Measurements from ENCODE around the gene GATAD2A.
"Not testable (repeated sequence)": the region's sequence is repeated elsewhere in the genome, so short reads cannot be mapped to it uniquely, and the experiment has no call there.

Gene GATAD2A

DNA sequence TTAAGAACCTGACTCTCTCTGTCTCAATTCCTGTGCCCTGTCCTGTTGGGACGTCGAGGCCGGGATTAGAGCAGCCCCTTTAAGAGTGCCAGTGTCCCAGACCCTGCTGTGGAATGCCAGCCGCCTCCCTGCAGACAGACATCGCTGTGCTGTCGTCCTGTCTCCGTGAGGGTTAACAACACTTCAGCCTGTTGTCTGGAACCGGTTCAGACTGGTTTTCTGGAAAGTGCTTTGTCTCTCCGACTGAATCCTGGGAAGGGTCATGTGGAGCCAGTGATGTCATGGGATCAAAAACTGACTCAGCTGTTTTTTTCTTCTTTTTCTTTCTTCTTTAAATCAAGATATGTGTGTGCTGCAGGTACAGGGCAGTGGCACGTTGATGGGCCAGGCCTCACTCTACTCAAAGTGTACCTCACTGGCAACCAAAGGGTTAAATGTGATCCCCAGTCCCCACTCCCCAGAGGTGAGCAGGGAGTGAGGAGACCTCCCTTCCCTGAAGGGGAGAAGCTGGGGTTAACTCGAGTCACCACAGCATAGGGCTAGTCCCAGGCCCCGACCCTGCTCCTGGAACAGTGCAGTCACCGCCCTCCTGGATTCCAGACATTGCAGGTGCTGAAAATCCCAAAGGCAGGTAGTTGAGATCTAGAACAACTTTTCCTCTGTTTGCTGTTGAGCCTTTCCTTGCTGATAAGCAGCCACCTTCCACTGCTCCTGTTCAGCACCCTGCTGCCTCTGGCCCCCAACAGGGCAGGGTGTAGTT is 59.0 kb downstream of the GATAD2A start:
- TF ChIP-seq, protein P1, sequence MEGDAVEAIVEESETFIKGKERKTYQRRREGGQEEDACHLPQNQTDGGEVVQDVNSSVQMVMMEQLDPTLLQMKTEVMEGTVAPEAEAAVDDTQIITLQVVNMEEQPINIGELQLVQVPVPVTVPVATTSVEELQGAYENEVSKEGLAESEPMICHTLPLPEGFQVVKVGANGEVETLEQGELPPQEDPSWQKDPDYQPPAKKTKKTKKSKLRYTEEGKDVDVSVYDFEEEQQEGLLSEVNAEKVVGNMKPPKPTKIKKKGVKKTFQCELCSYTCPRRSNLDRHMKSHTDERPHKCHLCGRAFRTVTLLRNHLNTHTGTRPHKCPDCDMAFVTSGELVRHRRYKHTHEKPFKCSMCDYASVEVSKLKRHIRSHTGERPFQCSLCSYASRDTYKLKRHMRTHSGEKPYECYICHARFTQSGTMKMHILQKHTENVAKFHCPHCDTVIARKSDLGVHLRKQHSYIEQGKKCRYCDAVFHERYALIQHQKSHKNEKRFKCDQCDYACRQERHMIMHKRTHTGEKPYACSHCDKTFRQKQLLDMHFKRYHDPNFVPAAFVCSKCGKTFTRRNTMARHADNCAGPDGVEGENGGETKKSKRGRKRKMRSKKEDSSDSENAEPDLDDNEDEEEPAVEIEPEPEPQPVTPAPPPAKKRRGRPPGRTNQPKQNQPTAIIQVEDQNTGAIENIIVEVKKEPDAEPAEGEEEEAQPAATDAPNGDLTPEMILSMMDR (IDR thresholded peaks at IDR 0.05; ENCODE audit: low read depth, low read length, missing control alignments), result no peak
- in situ Hi-C loops (cut with HindIII; ENCODE audit: low sequenced_read_pairs), result loop anchor here (10.0 kb wide), 1 partner anchor 130 kb away; no protein-coding TSS in a partner anchor
- no peak overlapping the region for H3K4me3 ChIP-seq (ENCODE audit: low read depth, low read length)
- no peak for DNase-seq (ENCODE audit: low read depth)

GRCh38 chr19:19465436-19466070 is 60.1 kb downstream of the GATAD2A start:
- in situ Hi-C loops (cut with HindIII; ENCODE audit: low sequenced_read_pairs), result loop anchor here (10.0 kb wide), 1 partner anchor 131 kb away; no protein-coding TSS in a partner anchor
- no peak overlapping the region for H3K4me3 ChIP-seq (ENCODE audit: low read depth, low read length)
- TF ChIP-seq, protein P1 (IDR thresholded peaks at IDR 0.05; ENCODE audit: low read depth, low read length, missing control alignments), result no peak
- DNase-seq (ENCODE audit: low read depth), result no peak

DNA sequence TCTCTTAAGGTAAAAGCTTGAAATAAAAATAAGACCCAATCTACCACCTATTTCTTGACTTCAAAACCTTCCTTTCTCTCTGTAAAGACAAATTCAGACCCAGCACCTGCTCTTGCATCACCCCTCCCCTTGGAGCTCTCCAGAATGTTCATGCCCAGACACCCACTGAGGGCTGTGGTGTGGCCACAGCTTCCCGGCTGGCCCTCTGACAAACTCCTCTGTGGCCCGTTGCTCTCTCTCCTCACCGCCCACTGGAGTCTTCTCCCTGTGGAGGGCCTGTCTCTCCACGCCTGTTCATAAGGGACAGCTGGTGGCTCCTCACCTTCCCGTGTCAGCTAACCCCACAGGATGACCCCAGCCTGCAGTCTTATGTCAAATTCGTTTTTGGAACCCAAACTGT is 60.7 kb downstream of the GATAD2A start:
- no peak overlapping the region for H3K4me3 ChIP-seq (ENCODE audit: low read depth, low read length)
- TF ChIP-seq, protein P1 (IDR thresholded peaks at IDR 0.05; ENCODE audit: low read depth, low read length, missing control alignments), result no peak
- in situ Hi-C loops (cut with HindIII; ENCODE audit: low sequenced_read_pairs), result loop anchor here (10.0 kb wide), 1 partner anchor 131 kb away; no protein-coding TSS in a partner anchor
- DNase-seq (ENCODE audit: low read depth), result no peak

GRCh38 chr19:19468424-19469050 is 63.1 kb downstream of the GATAD2A start:
- no peak for DNase-seq (ENCODE audit: low read depth)
- no peak overlapping the region for H3K4me3 ChIP-seq (ENCODE audit: low read depth, low read length)
- in situ Hi-C loops (cut with HindIII; ENCODE audit: low sequenced_read_pairs), result loop anchor here (10.0 kb wide), 1 partner anchor 134 kb away; no protein-coding TSS in a partner anchor
- TF ChIP-seq, protein P1 (IDR thresholded peaks at IDR 0.05; ENCODE audit: low read depth, low read length, missing control alignments), result no peak

DNA sequence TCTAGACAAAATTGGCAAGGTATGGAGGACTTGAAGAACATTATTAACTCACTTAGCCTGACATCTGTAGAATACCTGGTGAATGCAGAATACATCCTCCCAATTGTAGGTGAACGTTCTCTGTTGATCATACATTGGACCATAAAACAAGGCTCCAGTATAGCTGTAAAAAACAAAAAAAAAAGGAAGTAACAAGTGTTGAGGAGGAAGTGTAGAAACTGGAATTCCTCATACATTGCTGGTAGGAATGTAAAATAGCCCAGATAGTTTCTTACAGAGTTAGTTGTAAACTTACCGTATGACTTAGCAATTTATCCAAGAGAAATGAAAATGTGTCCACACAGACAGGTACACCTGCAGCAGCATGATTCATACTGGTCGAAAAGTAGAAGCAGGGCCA is 65.1 kb downstream of the GATAD2A start:
- no peak overlapping the region for H3K4me3 ChIP-seq (ENCODE audit: low read depth, low read length)
- DNase-seq (ENCODE audit: low read depth), result no peak
- TF ChIP-seq, protein P1 (IDR thresholded peaks at IDR 0.05; ENCODE audit: low read depth, low read length, missing control alignments), result no peak
- in situ Hi-C loops (cut with HindIII; ENCODE audit: low sequenced_read_pairs), result no loop called here

GRCh38 chr19:19471682-19472081 is 66.2 kb downstream of the GATAD2A start:
- H3K4me3 ChIP-seq (ENCODE audit: low read depth, low read length), result no peak overlapping the region
- in situ Hi-C loops (cut with HindIII; ENCODE audit: low sequenced_read_pairs), result no loop called here
- no peak for DNase-seq (ENCODE audit: low read depth)
- TF ChIP-seq, protein P1 (IDR thresholded peaks at IDR 0.05; ENCODE audit: low read depth, low read length, missing control alignments), result no peak

GRCh38 chr19:19472106-19472505 is 66.6 kb downstream of the GATAD2A start:
- DNase-seq (ENCODE audit: low read depth); in situ Hi-C loops (cut with HindIII; ENCODE audit: low sequenced_read_pairs); H3K4me3 ChIP-seq (ENCODE audit: low read depth, low read length): not testable (repeated sequence)

Data from astrocyte of the cerebellum (primary cell).